CD4-positive, alpha-beta T cell (primary cell): ENCODE results near the gene SOX13. TPM values are rescaled to one million over a fixed set of nuclear protein-coding genes. Genes with fewer than 3 reads are reported as not detected.

ENCODE experiments used
- ATAC-seq: fragments of 200-7000 bp; cut with Tn5 transposase; one replicate; pipeline ENCODE4 v1.10.0; 2022; ENCODE audit warnings: mild to moderate bottlenecking; ENCODE audit not compliant: poor library complexity
- CTCF ChIA-PET: fragments of 350-600 bp; sonication (Branson Sonifier 250); formaldehyde crosslinking; loops from one replicate; lab custom pipeline; 2021; ENCODE audit warnings: antibody characterized with exemption, inconsistent platforms; lab: Charles Lee
- POLR2A ChIA-PET: fragments of 350-600 bp; sonication (Branson Sonifier 250); formaldehyde crosslinking; loops from one replicate; lab custom pipeline; 2021; ENCODE audit warnings: antibody characterized with exemption, inconsistent platforms; lab: Charles Lee
- DNase-seq, 14 experiments: peaks; one replicate each; pipeline ENCODE4 v3.0.0-alpha.2; 2013 to 2020; ENCODE audit warnings: mixed read lengths in 2 of 14
- H3K27ac ChIP-seq, 2 donors: one replicate each; pipeline versions ENCODE4 v1.5.1 to v1.7.0; 2013; ENCODE audit warnings: low read length in 2 of 2, low read depth in 1 of 2, mild to moderate bottlenecking in 1 of 2
- H3K27me3 ChIP-seq, 2 experiments: 1 replicate in 1 of 2; 2 replicates in 1 of 2; pipeline versions ENCODE4 v1.6.1 to v1.7.0; 2013; ENCODE audit warnings: low read length in 2 of 2, control low read depth in 1 of 2, mild to moderate bottlenecking in 1 of 2, moderate library complexity in 1 of 2; ENCODE audit not compliant: insufficient read depth in 2 of 2, control insufficient read depth in 1 of 2
- H3K36me3 ChIP-seq: one replicate; pipeline ENCODE4 v1.6.1; 2013; ENCODE audit warnings: low read length, control low read depth; ENCODE audit not compliant: insufficient read depth
- H3K4me1 ChIP-seq: one replicate; pipeline ENCODE4 v1.6.1; 2013; ENCODE audit warnings: low read length, control low read depth; ENCODE audit not compliant: insufficient read depth
- H3K4me3 ChIP-seq: one replicate; pipeline ENCODE4 v1.5.1; 2013; ENCODE audit warnings: mild to moderate bottlenecking, low read length, moderate library complexity
- H3K9me3 ChIP-seq, 2 experiments: 1 replicate in 1 of 2; 2 replicates in 1 of 2; pipeline versions ENCODE4 v1.6.1 to v1.7.0; 2013; ENCODE audit warnings: low read length in 2 of 2, mild to moderate bottlenecking in 2 of 2, control low read depth in 1 of 2, moderate library complexity in 1 of 2; ENCODE audit not compliant: control insufficient read depth in 1 of 2, insufficient read depth in 1 of 2
- H3K27ac Mint-ChIP-seq: one replicate; pipeline ENCODE4 v1.8.0; 2020; ENCODE audit warnings: mixed read lengths
- H3K27me3 Mint-ChIP-seq: one replicate; pipeline ENCODE4 v1.8.0; 2021; ENCODE audit warnings: mixed read lengths
- H3K36me3 Mint-ChIP-seq: one replicate; pipeline ENCODE4 v1.8.0; 2021; ENCODE audit warnings: low read depth, mixed read lengths
- H3K4me1 Mint-ChIP-seq: one replicate; pipeline ENCODE4 v1.8.0; 2021; ENCODE audit warnings: low read depth, mixed read lengths
- H3K4me3 Mint-ChIP-seq: one replicate; pipeline ENCODE4 v1.8.0; 2020; ENCODE audit warnings: mild to moderate bottlenecking, mixed read lengths
- H3K9me3 Mint-ChIP-seq: one replicate; pipeline ENCODE4 v1.8.0; 2020; ENCODE audit warnings: mixed read lengths
- CTCF ChIP-seq: fragments of 200-600 bp; IDR thresholded peaks from one replicate; pipeline ENCODE4 v1.8.0; 2022; ENCODE audit warnings: antibody characterized with exemption, mild to moderate bottlenecking
- intact Hi-C, 2 experiments: fragments of 100-400 bp; cut with DNase I in 1 of 2; cut with micrococcal nuclease in 1 of 2; formaldehyde crosslinking; loops; one replicate each; pipeline versions ENCODE4 v1.15.1 to v1.9.0; 2023 to 2025; cut with DNase I, micrococcal nuclease
- total RNA-seq, 174 experiments: library from RNA in 2 of 174; stranded (reverse) in 2 of 174; gene quantifications; one replicate each; pipeline ENCODE4 v1.2.3 and lab custom pipeline; 2021 to 2026

The SOX13 gene
- total RNA-seq, 2 experiments from 2014 or later = 1.8 to 1.9 TPM

GRCh38 chr1:204167730-204168129, 94.8 kb downstream of the SOX13 start:
- Histone ChIP-seq H3K4me1 (no peaks in the 10 kb centered on the region), H3K9me3 (peaks cover 33 to 37% of the 10 kb centered on the region in 2 experiments), H3K4me3 (no peak overlapping the region), H3K36me3 (no peaks in the 10 kb centered on the region), H3K27ac (no peak overlapping the region), H3K27me3 (no peaks in the 10 kb centered on the region)
- Mint-ChIP-seq H3K27ac (no peak overlapping the region), H3K27me3 (no peaks in the 10 kb centered on the region), H3K4me3 (no peak overlapping the region), H3K36me3 (peaks cover 12% of the 10 kb centered on the region), H3K4me1 (no peaks in the 10 kb centered on the region), H3K9me3 (peaks cover 18% of the 10 kb centered on the region)
- DNase-seq = no peak
- TF ChIP-seq CTCF = no peak
- ChIA-PET CTCF (no interaction called here), POLR2A (interaction anchor here (1.0 kb wide), 1 partner anchor 293 kb away, joined by 3 read pairs; no protein-coding TSS in a partner anchor)
- ATAC-seq = no peak
- intact Hi-C loops = no loop called here

- H3K27me3 Mint-ChIP-seq = peaks cover 7% of the 10 kb centered on the region
- peaks cover 33 to 37% of the 10 kb centered on the region in 2 experiments for H3K9me3 ChIP-seq
- H3K27me3 ChIP-seq = peaks cover 0 to 3% of the 10 kb centered on the region in 2 experiments
- H3K9me3 Mint-ChIP-seq = peaks cover 18% of the 10 kb centered on the region
- no peaks in the 10 kb centered on the region for H3K36me3 ChIP-seq
- no peak for TF ChIP-seq CTCF
- ATAC-seq (no peak), DNase-seq (peak in 1 of 14 experiments; percentile 10)
- H3K4me3 ChIP-seq = no peak overlapping the region
- peaks cover 12% of the 10 kb centered on the region for H3K36me3 Mint-ChIP-seq
- POLR2A ChIA-PET = no interaction called here
- CTCF ChIA-PET = interaction anchor here (1.1 kb wide), 1 partner anchor 7 kb away, joined by 4 read pairs; no protein-coding TSS in a partner anchor
- H3K27ac Mint-ChIP-seq = no peak overlapping the region
- H3K4me1 ChIP-seq = no peaks in the 10 kb centered on the region
- H3K27ac ChIP-seq = no peak overlapping the region
- intact Hi-C loops = no loop called here
- H3K4me3 Mint-ChIP-seq = no peak overlapping the region
- H3K4me1 Mint-ChIP-seq = no peaks in the 10 kb centered on the region
These were observed 96.9 kb downstream of the SOX13 start for GRCh38 chr1:204169858-204170257.

GRCh38 chr1:204170494-204171155, 97.7 kb downstream of the SOX13 start:
- H3K4me3 ChIP-seq = no peak overlapping the region
- intact Hi-C loops = no loop called here

More at GRCh38 chr1:204170494-204171155, 97.7 kb downstream of the SOX13 start:
- H3K4me3 Mint-ChIP-seq = no peak overlapping the region
- peaks cover 7% of the 10 kb centered on the region for H3K27me3 Mint-ChIP-seq
- no peak overlapping the region for H3K27ac Mint-ChIP-seq
- Histone ChIP-seq H3K4me1 (no peaks in the 10 kb centered on the region), H3K36me3 (no peaks in the 10 kb centered on the region), H3K27ac (no peak overlapping the region), H3K9me3 (peaks cover 33 to 37% of the 10 kb centered on the region in 2 experiments), H3K27me3 (peaks cover 0 to 9% of the 10 kb centered on the region in 2 experiments)
- H3K9me3 Mint-ChIP-seq = peaks cover 18% of the 10 kb centered on the region
- no peak for ATAC-seq
- no peak for DNase-seq
- POLR2A ChIA-PET = no interaction called here
- peaks cover 12% of the 10 kb centered on the region for H3K36me3 Mint-ChIP-seq
- CTCF ChIA-PET = interaction anchor here (1.1 kb wide), 1 partner anchor 8 kb away, joined by 4 read pairs; no protein-coding TSS in a partner anchor
- no peaks in the 10 kb centered on the region for H3K4me1 Mint-ChIP-seq
- no peak for TF ChIP-seq CTCF
